HepG2 (cell line): ENCODE results near the gene PDGFRB. TPM values are rescaled to one million over a fixed set of nuclear protein-coding genes. Genes with fewer than 3 reads are reported as not detected.

Experiments
- ATAC-seq: fragments of 200-7000 bp; cut with Tn5 transposase; 3 replicates; pipeline ENCODE4 v1.9.1; 2020; ENCODE audit warnings: mild to moderate bottlenecking, moderate library complexity
- BruUV-seq: library from RNA; stranded (reverse); fragments of 400-500 nt; replicated peaks from 2 replicates; lab custom pipeline; 2021; lab: Mats Ljungman, UMichigan
- CTCF ChIA-PET: fragments of 300-600 bp; formaldehyde crosslinking; extraction: SDS; loops from one replicate; lab custom pipeline; 2021; ENCODE audit warnings: low total read pairs, inconsistent platforms, low intra/inter-chr PET ratio; lab: Yijun Ruan, JAX
- POLR2A ChIA-PET: fragments of 350-600 bp; sonication (Branson Sonifier 250); formaldehyde crosslinking; loops from one replicate; lab custom pipeline; 2020; ENCODE audit warnings: antibody characterized with exemption, inconsistent platforms; lab: Yijun Ruan, JAX
- DNase-seq: peaks from one replicate; pipeline ENCODE4 v3.0.0-alpha.2; 2015; ENCODE audit warnings: low spot score
- FAIRE-seq: peaks from 3 replicates; lab custom pipeline; 2011; peaks lifted over from hg19 to GRCh38; lab: Jason Lieb, UNC
- H2AFZ ChIP-seq: one replicate; pipeline ENCODE4 v1.6.1; 2011; ENCODE audit warnings: low read length, inconsistent platforms
- H3K27ac ChIP-seq: fragments of 300-600 bp; 3 replicates; pipeline ENCODE4 v1.8.0; 2011; ENCODE audit warnings: mixed run types, mild to moderate bottlenecking, mixed read lengths, low read length, inconsistent platforms; ENCODE audit not compliant: insufficient read depth; ENCODE audit errors: extremely low read length
- H3K27me3 ChIP-seq, 2 experiments: fragments of 200-600 bp in 1 of 2; 2 replicates in 1 of 2; 3 replicates in 1 of 2; pipeline versions ENCODE4 v1.6.0 to v1.8.0; 2011; ENCODE audit warnings: low read length in 2 of 2, mild to moderate bottlenecking in 2 of 2, moderate library complexity in 2 of 2, inconsistent platforms in 1 of 2; ENCODE audit not compliant: insufficient read depth in 2 of 2, control insufficient read depth in 1 of 2
- H3K36me3 ChIP-seq, 2 experiments: fragments of 200-600 bp in 1 of 2; replicated peaks in 1 of 2; 2 replicates in 1 of 2; 3 replicates in 1 of 2; pipeline versions ENCODE4 v1.5.1 to v1.8.0; 2011; ENCODE audit warnings: low read length in 2 of 2, inconsistent platforms in 1 of 2; ENCODE audit not compliant: insufficient read depth in 2 of 2, control insufficient read depth in 1 of 2
- H3K4me1 ChIP-seq: 2 replicates; pipeline ENCODE4 v1.5.1; 2012; ENCODE audit warnings: low read length, inconsistent platforms; ENCODE audit not compliant: insufficient read depth
- H3K4me2 ChIP-seq: 2 replicates; pipeline ENCODE4 v1.6.0; 2011; ENCODE audit warnings: low read depth, low read length, inconsistent platforms
- H3K4me3 ChIP-seq, 3 experiments: fragments of 200-600 bp in 1 of 3; sonication (generic), shearing (Covaris generic) in 1 of 3; replicated peaks in 1 of 3; 2 replicates each; pipeline ENCODE4 v1.5.1; 2011 to 2016; ENCODE audit warnings: low read length in 3 of 3, inconsistent platforms in 2 of 3, low read depth in 2 of 3, mild to moderate bottlenecking in 2 of 3, control low read depth in 1 of 3, mixed read lengths in 1 of 3; ENCODE audit not compliant: insufficient read depth in 1 of 3
- H3K79me2 ChIP-seq: one replicate; pipeline ENCODE4 v1.6.1; 2011; ENCODE audit warnings: low read length, inconsistent platforms; ENCODE audit not compliant: insufficient read depth
- H3K9ac ChIP-seq: 2 replicates; pipeline ENCODE4 v1.6.0; 2011; ENCODE audit warnings: mild to moderate bottlenecking, low read depth, low read length, inconsistent platforms; ENCODE audit not compliant: insufficient read depth
- H3K9me3 ChIP-seq: 2 replicates; pipeline ENCODE4 v1.5.1; 2012; ENCODE audit warnings: mild to moderate bottlenecking, low read length
- H4K20me1 ChIP-seq: 2 replicates; pipeline ENCODE4 v1.6.0; 2011; ENCODE audit warnings: inconsistent platforms, mild to moderate bottlenecking, low read length, moderate library complexity; ENCODE audit not compliant: insufficient read depth
- CBFB ChIP-seq: sonication (generic); formaldehyde crosslinking; IDR thresholded peaks from 2 replicates; pipeline ENCODE4 v1.4.0; 2020; ENCODE audit warnings: missing genetic modification reagents
- HMG20B ChIP-seq: conservative IDR thresholded peaks from 2 replicates; pipeline ENCODE4 v1.6.1; 2016; ENCODE audit warnings: missing genetic modification reagents, missing compliant biosample characterization
- THYN1 ChIP-seq: sonication (generic); formaldehyde crosslinking; IDR thresholded peaks from 2 replicates; pipeline ENCODE4 v1.8.1; 2023; ENCODE audit warnings: low read depth, mild to moderate bottlenecking, moderate library complexity, missing genetic modification reagents, borderline replicate concordance
- WGBS: methylation state at CpG from one replicate; pipeline ENCODE4 v1.1.6; 2017; ENCODE audit warnings: low lambda C conversion rate; 5-methylcytosine and 5-hydroxymethylcytosine counted together
- in situ Hi-C: cut with HindIII; loops from 2 replicates; pipeline ENCODE4 v1.10.0; 2017; ENCODE audit warnings: low pct_unique_long_range_greater_than_20kb; ENCODE audit not compliant: extremely low pct_ligation_motif_present
- intact Hi-C: fragments of 100-400 bp; cut with micrococcal nuclease; formaldehyde crosslinking; loops from one replicate; pipeline ENCODE4 v1.10.0; 2022; ENCODE audit not compliant: unreplicated experiment
- polyA plus RNA-seq, 8 experiments: library from polyadenylated mRNA; depleted of rRNA in 3 of 8; stranded (reverse) in 7 of 8; unstranded in 1 of 8; fragments of >200 nt; fragmentation: Illumina TruSeq in 4 of 8; extraction: Trizol in 4 of 8; gene quantifications; 2 replicates each; pipeline versions ENCODE4 v1.2.1 to v1.2.3, GENCODE V29; 2011 to 2016; ENCODE audit warnings: low read depth in 4 of 8, missing spikeins in 1 of 8, mixed read lengths in 1 of 8; ENCODE audit not compliant: insufficient read depth in 1 of 8
- total RNA-seq, 5 experiments: library from RNA; depleted of rRNA; stranded (reverse); fragments of >200 nt; fragmentation: Illumina TruSeq; extraction: Trizol; gene quantifications; 2 replicates each; pipeline ENCODE4 v1.2.3, GENCODE V29; 2016; ENCODE audit warnings: low read depth in 1 of 5
- TF ChIP-seq, protein P1 (sequence below): sonication (generic); formaldehyde crosslinking; IDR thresholded peaks from 2 replicates; pipeline ENCODE4 v1.5.0; 2020; ENCODE audit warnings: missing genetic modification reagents
- TF ChIP-seq, protein P2 (sequence below): sonication (generic); formaldehyde crosslinking; IDR thresholded peaks from 2 replicates; pipeline ENCODE4 v1.4.0; 2020; ENCODE audit warnings: missing genetic modification reagents, borderline replicate concordance
- TF ChIP-seq, protein P3 (sequence below): sonication (generic); formaldehyde crosslinking; IDR thresholded peaks from 2 replicates; pipeline ENCODE4 v1.5.1; 2020; ENCODE audit warnings: missing genetic modification reagents, mild to moderate bottlenecking, borderline replicate concordance

Gene PDGFRB
- total and polyA plus RNA-seq, 2 of the 13 experiments (the other 11 are each of a cell fraction or from before 2014, with no cell fraction given) = 4.0 to 21.0 TPM

DNA sequence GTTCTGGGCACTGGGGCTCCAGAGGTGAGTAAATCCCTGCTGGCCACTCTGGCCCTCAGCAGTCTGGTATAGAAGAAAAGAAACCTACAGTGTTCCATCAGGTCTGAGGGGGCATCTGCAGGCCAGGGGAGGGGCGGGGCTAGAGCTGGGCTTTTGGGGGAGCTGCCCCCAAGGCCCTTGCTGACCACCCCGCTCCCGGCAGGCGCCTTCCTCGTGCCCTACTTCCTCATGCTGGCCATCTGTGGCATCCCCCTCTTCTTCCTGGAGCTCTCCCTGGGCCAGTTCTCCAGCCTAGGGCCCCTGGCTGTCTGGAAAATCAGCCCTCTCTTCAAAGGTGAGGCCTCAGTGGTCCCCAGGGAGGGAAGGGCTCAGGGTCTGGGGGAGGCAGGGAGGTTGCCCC, 40.9 kb upstream of the PDGFRB start:
- Histone ChIP-seq H3K4me2 (no peak overlapping the region), H2AFZ (no peak overlapping the region), H3K4me1 (no peaks in the 10 kb centered on the region), H3K9ac (no peak overlapping the region), H3K27me3 (peaks cover 0 to 35% of the 10 kb centered on the region in 2 experiments; a peak in 4 of 5 replicates), H3K27ac (no peak overlapping the region), H4K20me1 (no peaks in the 10 kb centered on the region), H3K36me3 (no peaks in the 10 kb centered on the region), H3K9me3 (no peaks in the 10 kb centered on the region), H3K4me3 (no peak overlapping the region), H3K79me2 (no peaks in the 10 kb centered on the region)
- ChIA-PET POLR2A (no interaction called here), CTCF (no interaction called here)
- intact Hi-C loops = no loop called here
- WGBS = 0% methylated on average over 1 of the region's 5 CpGs
- in situ Hi-C loops = no loop called here
- BruUV-seq = no TSS peak
- no peak for ATAC-seq
- no peak for FAIRE-seq
- no peak for DNase-seq
- TF ChIP-seq HMG20B = no peak
- TF ChIP-seq CBFB = no peak
- TF ChIP-seq, protein P1, sequence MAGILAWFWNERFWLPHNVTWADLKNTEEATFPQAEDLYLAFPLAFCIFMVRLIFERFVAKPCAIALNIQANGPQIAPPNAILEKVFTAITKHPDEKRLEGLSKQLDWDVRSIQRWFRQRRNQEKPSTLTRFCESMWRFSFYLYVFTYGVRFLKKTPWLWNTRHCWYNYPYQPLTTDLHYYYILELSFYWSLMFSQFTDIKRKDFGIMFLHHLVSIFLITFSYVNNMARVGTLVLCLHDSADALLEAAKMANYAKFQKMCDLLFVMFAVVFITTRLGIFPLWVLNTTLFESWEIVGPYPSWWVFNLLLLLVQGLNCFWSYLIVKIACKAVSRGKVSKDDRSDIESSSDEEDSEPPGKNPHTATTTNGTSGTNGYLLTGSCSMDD (CRISPR knock-in tag) = no peak
- TF ChIP-seq, protein P2, sequence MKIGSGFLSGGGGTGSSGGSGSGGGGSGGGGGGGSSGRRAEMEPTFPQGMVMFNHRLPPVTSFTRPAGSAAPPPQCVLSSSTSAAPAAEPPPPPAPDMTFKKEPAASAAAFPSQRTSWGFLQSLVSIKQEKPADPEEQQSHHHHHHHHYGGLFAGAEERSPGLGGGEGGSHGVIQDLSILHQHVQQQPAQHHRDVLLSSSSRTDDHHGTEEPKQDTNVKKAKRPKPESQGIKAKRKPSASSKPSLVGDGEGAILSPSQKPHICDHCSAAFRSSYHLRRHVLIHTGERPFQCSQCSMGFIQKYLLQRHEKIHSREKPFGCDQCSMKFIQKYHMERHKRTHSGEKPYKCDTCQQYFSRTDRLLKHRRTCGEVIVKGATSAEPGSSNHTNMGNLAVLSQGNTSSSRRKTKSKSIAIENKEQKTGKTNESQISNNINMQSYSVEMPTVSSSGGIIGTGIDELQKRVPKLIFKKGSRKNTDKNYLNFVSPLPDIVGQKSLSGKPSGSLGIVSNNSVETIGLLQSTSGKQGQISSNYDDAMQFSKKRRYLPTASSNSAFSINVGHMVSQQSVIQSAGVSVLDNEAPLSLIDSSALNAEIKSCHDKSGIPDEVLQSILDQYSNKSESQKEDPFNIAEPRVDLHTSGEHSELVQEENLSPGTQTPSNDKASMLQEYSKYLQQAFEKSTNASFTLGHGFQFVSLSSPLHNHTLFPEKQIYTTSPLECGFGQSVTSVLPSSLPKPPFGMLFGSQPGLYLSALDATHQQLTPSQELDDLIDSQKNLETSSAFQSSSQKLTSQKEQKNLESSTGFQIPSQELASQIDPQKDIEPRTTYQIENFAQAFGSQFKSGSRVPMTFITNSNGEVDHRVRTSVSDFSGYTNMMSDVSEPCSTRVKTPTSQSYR (CRISPR knock-in tag) = no peak
- TF ChIP-seq THYN1 (CRISPR knock-in tag) = no peak
- TF ChIP-seq, protein P3, sequence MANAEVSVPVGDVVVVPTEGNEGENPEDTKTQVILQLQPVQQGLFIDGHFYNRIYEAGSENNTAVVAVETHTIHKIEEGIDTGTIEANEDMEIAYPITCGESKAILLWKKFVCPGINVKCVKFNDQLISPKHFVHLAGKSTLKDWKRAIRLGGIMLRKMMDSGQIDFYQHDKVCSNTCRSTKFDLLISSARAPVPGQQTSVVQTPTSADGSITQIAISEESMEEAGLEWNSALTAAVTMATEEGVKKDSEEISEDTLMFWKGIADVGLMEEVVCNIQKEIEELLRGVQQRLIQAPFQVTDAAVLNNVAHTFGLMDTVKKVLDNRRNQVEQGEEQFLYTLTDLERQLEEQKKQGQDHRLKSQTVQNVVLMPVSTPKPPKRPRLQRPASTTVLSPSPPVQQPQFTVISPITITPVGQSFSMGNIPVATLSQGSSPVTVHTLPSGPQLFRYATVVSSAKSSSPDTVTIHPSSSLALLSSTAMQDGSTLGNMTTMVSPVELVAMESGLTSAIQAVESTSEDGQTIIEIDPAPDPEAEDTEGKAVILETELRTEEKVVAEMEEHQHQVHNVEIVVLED = no peak
